ENCODE data around the gene TBX20.
"Not testable (repeated sequence)": the region's sequence is repeated elsewhere in the genome, so short reads cannot be mapped to it uniquely, and the experiment has no call there.

The TBX20 gene

GRCh38 chr7:35232994-35233393, 20.9 kb downstream of the TBX20 start:
- no peak for TF ChIP-seq CTCF (IDR thresholded peaks at IDR 0.05; ENCODE audit: insufficient read depth, missing control alignments)
- DNase-seq (ENCODE audit: insufficient read length, low spot score), result no peak
- no peak for FAIRE-seq

GRCh38 chr7:35231221-35231620, 22.7 kb downstream of the TBX20 start:
- FAIRE-seq; DNase-seq (ENCODE audit: insufficient read length, low spot score): not testable (repeated sequence)

GRCh38 chr7:35229116-35229780, 24.7 kb downstream of the TBX20 start:
- DNase-seq (ENCODE audit: insufficient read length, low spot score), result not testable (repeated sequence)
- FAIRE-seq, result peak; percentile 46

GRCh38 chr7:35228496-35229051, 25.3 kb downstream of the TBX20 start:
- DNase-seq (ENCODE audit: insufficient read length, low spot score); FAIRE-seq: not testable (repeated sequence)

- DNase-seq (ENCODE audit: insufficient read length, low spot score), result not testable (repeated sequence)
- peak; percentile 86 for FAIRE-seq
Measured at GRCh38 chr7:35227438-35227837, 26.5 kb downstream of the TBX20 start.

GRCh38 chr7:35222445-35222844, 31.5 kb downstream of the TBX20 start:
- FAIRE-seq; DNase-seq (ENCODE audit: insufficient read length, low spot score): not testable (repeated sequence)

GRCh38 chr7:35220176-35220575, 33.7 kb downstream of the TBX20 start:
- FAIRE-seq; DNase-seq (ENCODE audit: insufficient read length, low spot score): not testable (repeated sequence)

GRCh38 chr7:35216033-35216432, 37.9 kb downstream of the TBX20 start:
- DNase-seq (ENCODE audit: insufficient read length, low spot score); FAIRE-seq: not testable (repeated sequence)

- DNase-seq (ENCODE audit: insufficient read length, low spot score), result not testable (repeated sequence)
- FAIRE-seq, result peak; percentile 71
Measured at GRCh38 chr7:35215063-35215462, 38.8 kb downstream of the TBX20 start.

GRCh38 chr7:35206924-35207323, 47.0 kb downstream of the TBX20 start:
- FAIRE-seq; DNase-seq (ENCODE audit: insufficient read length, low spot score): not testable (repeated sequence)

- not testable (repeated sequence) for DNase-seq (ENCODE audit: insufficient read length, low spot score); FAIRE-seq
Measured at GRCh38 chr7:35204850-35205249, 49.0 kb downstream of the TBX20 start.

GRCh38 chr7:35204031-35204430, 49.9 kb downstream of the TBX20 start:
- FAIRE-seq; DNase-seq (ENCODE audit: insufficient read length, low spot score): not testable (repeated sequence)

GRCh38 chr7:35202353-35202752, 51.5 kb downstream of the TBX20 start:
- FAIRE-seq; DNase-seq (ENCODE audit: insufficient read length, low spot score): not testable (repeated sequence)

- FAIRE-seq; DNase-seq (ENCODE audit: insufficient read length, low spot score): not testable (repeated sequence)
Measured at GRCh38 chr7:35200170-35200569, 53.7 kb downstream of the TBX20 start.

GRCh38 chr7:35198370-35199140, 55.3 kb downstream of the TBX20 start:
- not testable (repeated sequence) for FAIRE-seq; DNase-seq (ENCODE audit: insufficient read length, low spot score)

- not testable (repeated sequence) for DNase-seq (ENCODE audit: insufficient read length, low spot score); FAIRE-seq
Measured at GRCh38 chr7:35191571-35191970, 62.3 kb downstream of the TBX20 start.

- not testable (repeated sequence) for DNase-seq (ENCODE audit: insufficient read length, low spot score); FAIRE-seq
Measured at GRCh38 chr7:35190146-35190773, 63.6 kb downstream of the TBX20 start.

- not testable (repeated sequence) for DNase-seq (ENCODE audit: insufficient read length, low spot score); FAIRE-seq
Measured at GRCh38 chr7:35186751-35187150, 67.1 kb downstream of the TBX20 start.

Data from D721Med (cell line).